ENCODE data around the gene DNAI1. TPM values are rescaled to one million over a fixed set of nuclear protein-coding genes. Genes with fewer than 3 reads are reported as not detected.
A peak's percentile ranks its signal among the peaks of the same experiment; 100 is the strongest.
"Not testable (repeated sequence)": the region's sequence is repeated elsewhere in the genome, so short reads cannot be mapped to it uniquely, and the experiment has no call there.

The DNAI1 gene
- total RNA-seq, 4 donors from 2014 or later = not detected

DNA sequence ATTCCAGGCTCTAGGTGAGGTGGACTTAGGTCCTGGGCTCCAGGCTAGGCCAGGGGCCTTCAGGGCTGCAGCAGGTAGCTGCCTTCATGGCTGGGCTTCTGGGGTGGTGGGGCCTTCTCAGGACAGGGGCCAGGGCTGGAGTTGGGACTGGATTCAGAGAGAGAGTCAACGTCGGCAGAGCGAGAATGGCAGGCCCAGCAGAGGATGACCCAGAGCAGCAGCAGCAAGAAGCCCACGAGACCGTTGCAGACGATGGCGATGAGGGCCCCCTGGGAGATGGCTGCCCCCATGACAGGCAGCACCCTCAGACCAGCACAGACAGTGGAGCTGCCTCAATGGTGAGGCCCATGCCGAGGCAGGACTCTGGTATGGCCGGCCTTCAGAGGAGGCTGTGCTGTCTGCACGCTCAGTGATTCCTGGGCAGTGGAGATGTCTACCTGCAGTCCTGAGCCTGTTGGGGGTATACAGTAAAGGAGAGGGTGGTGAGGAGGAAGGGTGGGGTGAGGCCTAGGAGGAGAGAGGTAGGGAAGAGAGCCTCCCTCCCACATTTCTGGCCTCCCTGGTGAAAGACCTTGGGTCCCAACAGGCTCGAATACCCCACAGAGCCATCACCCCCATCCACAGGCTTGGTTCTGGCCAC is 62.9 kb downstream of the DNAI1 start:
- ATAC-seq (ENCODE audit: low FRiP score) (no peak), DNase-seq (ENCODE audit: low spot score) (no peak)
- TF ChIP-seq, protein P1, sequence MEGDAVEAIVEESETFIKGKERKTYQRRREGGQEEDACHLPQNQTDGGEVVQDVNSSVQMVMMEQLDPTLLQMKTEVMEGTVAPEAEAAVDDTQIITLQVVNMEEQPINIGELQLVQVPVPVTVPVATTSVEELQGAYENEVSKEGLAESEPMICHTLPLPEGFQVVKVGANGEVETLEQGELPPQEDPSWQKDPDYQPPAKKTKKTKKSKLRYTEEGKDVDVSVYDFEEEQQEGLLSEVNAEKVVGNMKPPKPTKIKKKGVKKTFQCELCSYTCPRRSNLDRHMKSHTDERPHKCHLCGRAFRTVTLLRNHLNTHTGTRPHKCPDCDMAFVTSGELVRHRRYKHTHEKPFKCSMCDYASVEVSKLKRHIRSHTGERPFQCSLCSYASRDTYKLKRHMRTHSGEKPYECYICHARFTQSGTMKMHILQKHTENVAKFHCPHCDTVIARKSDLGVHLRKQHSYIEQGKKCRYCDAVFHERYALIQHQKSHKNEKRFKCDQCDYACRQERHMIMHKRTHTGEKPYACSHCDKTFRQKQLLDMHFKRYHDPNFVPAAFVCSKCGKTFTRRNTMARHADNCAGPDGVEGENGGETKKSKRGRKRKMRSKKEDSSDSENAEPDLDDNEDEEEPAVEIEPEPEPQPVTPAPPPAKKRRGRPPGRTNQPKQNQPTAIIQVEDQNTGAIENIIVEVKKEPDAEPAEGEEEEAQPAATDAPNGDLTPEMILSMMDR (IDR thresholded peaks at IDR 0.05) = no peak

DNA sequence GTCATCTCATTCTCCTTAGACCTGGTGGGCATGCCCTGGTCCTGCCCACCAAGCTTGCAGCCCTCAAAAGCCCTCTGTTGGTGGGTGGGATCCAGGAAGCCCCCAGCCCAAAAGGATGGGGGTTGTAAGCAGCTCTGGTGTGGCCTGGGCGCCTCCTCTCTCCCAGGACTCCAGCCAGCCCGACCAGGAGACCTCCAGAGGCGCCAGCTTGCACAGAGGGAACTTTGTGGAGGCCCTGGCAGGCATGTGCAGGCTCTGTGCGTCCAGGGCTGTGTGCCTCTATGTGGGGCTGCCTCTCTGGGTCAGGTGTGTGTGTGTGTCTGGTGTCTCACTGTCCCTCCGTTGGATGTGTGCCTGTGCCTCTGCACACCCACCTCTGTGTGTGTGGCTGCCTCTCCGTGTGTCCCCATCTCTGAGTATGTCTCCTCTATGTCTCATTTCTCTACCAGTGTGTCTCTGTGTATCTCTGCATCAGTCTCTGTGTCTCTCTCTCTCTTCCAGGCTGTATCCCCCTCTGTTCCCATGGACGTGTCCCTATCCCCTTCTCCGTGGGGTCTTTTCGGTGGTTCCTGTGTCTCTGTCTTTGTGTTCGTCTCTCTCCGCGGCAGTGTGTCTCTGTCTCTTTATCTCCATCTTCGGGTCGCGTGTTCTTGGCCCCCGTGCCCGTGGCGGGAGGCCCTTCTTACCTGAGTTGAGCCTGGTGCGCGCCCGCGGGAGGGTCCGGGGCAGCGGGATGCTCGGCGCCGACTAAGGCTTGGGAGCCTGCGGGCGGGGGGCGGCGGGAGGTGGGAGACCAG is 63.7 kb downstream of the DNAI1 start:
- ATAC-seq (ENCODE audit: low FRiP score) (peak; percentile 26), DNase-seq (ENCODE audit: low spot score) (no peak)
- TF ChIP-seq, protein P1 (IDR thresholded peaks at IDR 0.05) = no peak

DNA sequence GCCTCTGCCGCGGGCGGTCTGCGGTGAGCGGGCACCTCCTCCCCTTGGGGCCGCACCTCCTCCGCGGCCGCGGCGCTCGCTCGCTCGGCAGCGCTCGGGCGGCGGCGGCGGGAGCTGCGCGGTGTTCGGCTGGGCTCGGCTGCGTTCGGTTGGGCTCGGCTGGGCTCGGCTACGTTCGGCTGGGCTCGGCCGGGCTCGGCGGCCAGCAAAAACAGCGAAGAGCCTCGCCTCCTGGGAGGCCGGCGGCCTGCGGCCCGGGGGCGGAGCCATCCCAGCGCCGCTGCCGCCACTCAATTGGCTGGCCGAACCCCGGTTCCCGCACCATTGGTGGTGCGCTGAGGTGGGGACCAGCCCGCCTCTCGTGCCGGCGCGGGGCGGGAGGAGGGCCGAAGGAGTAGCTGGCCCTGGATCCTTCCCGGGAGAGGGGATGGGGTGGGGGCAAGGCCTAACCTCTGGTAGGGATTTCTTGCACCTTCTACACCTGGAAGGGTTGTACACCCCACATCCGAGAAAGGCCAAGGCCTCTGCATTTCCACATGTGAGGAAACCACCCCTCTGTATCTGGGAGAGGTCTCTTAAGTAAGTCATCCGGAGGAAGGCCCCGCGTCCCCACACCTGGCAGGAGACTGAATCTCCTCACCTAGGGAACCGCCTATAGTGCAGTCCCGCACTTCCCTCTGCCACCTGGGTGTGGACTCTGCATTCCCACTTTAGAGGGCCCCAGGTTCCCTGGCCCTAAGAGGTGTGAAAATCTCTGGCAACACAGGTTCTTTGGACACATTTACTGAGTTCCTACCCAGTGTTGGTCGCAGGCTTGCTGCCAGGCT is 64.6 kb downstream of the DNAI1 start, which contains the start of gene ENHO:
TSS of gene ENHO (minus strand) at position 20 of the 827 bp plus-strand sequence. CDS start 1,295 bp downstream, outside the sequence.
- DNase-seq (ENCODE audit: low spot score) = peak; percentile 51
- ATAC-seq (ENCODE audit: low FRiP score) = peak; percentile 97
- TF ChIP-seq, protein P1 (IDR thresholded peaks at IDR 0.05) = no peak

DNA sequence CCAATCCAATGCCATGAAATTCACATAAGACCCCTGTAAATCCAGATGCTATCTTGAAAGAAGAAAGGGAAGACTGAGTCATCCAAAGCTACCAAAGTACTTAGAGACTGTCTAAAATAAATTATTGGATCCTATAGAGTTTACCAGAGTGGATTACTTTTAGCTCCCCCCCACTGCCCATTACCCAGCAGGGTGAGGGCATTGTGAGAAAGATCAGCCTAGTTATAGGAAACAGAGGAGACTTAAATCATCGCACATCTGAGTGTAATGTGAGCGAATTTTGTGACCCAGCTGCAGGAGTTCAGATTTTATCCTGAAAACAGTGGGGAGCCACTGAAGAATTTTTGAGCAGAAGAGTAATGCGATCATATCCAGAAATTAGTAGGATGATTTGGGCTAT is 65.7 kb downstream of the DNAI1 start:
- DNase-seq (ENCODE audit: low spot score) (no peak), ATAC-seq (ENCODE audit: low FRiP score) (no peak)
- TF ChIP-seq, protein P1 (IDR thresholded peaks at IDR 0.05) = no peak

GRCh38 chr9:34526026-34526425 is 67.4 kb downstream of the DNAI1 start:
- no peak for DNase-seq (ENCODE audit: low spot score)
- TF ChIP-seq, protein P1 (IDR thresholded peaks at IDR 0.05) = no peak
- ATAC-seq (ENCODE audit: low FRiP score) = no peak

DNA sequence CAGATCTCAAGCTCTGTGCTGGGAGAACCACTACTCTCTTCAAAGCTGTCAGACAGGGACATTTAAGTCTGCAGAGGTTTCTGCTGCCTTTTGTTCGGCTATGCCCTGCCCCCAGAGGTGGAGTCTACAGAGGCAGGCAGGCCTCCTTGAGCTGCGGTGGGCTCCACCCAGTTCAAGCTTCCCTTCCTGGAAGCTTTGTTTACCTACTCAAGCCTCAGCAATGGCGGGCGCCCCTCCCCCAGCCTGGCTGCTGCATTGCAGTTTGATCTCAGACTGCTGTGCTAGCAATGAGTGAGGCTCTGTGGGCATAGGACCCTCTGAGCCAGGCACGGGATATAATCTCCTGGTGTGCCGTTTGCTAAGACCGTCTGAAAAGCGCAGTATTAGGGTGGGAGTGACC is 73.4 kb downstream of the DNAI1 start:
- not testable (repeated sequence) for DNase-seq (ENCODE audit: low spot score); ATAC-seq (ENCODE audit: low FRiP score)

DNA sequence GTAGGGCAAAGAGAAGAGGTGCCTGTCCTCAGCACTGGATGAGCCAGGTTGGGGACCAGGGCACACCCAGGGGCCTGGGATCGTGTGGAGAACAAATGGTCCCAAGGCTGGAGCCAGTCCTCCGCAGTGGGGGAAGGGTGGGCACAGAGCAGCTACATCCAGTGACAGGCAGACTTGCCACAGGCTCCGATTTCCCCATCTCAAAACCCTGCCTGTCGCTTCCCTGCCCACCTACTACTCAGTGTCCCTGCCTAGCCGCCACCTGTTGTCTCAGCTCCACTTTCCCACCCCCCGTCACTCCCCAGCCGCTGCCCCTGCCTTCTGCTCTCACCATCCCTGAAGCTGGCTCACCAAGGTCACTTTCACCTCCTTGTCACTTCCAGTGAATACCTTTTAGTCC is 78.1 kb downstream of the DNAI1 start:
- ATAC-seq (ENCODE audit: low FRiP score) = no peak
- no peak for DNase-seq (ENCODE audit: low spot score)
- TF ChIP-seq, protein P1 (IDR thresholded peaks at IDR 0.05) = no peak
